Activated T-cell treated with anti-CD3 and anti-CD28 coated beads for 4 hours (primary cell): ENCODE results near the gene MGST1.

Experiments
- DNase-seq: peaks from one replicate; pipeline ENCODE4 v3.0.0-alpha.2; 2020

MGST1 gene, protein sequence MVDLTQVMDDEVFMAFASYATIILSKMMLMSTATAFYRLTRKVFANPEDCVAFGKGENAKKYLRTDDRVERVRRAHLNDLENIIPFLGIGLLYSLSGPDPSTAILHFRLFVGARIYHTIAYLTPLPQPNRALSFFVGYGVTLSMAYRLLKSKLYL

DNA sequence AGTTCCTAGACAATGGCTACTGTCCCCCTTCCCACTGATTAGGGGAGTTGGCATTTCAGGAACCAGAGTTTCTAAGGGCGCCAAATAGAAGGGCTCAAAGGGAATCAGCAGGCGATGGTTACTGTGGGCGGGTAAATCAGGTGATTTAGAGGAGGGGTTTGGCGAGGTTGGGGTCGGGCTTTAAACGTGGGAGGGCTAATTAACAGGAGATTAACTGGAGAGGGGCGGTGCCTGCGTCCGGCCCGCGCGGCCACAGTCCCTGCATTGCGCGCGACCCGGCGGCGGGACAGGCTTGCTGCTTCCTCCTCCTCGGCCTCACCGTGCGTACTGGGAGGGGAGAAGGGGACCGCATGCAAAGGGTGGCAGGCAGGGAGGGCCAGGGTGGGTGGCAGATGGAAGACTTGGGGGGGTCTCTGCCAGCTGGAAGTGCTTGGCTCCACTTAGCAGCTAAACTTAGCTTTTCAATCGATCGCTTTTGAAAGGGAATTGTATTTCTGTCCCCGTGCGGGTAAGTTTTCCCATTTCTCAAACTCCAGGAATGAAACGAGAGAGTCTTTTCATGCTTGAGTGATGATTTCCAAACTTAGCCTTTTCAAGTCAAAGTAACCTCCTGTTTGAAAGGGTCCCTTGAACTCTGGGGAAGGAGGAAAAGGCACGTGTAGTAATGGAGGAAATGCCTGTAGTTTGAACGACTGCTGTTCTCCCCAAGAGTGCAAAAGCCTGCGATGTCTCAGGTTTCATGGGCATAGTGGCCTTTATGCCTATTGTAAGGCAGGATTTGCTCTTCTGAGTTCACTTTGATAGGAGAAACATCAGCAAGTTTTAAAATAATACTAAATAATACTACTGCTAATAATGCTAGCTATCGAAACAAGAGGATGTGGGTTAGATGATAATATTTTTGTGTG, at the start of gene MGST1:
Gene MGST1, plus strand, starts transcription at position 255 of the 908 bp plus-strand sequence. CDS start 6,608 bp downstream, outside the sequence.
- no peak for DNase-seq

DNA sequence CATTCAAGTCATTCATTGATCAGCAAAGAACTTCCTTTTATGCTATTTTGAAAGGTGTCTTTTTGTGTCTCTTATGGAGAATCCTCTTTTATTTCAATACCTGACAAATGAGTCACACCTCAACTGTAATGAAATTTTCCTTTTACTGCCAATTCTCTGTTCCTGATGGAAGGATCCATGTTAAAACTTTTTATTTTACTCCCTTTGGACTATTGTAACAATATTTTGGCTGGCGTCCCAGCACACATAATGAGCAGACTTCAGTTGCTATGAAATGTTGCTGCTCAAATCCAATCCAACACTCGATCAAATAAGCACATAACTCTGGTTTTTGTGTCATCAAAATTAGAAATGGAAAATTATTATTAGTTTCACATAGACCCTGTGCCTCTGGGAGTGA, 48.0 kb upstream of the MGST1 start:
- no peak for DNase-seq

DNA sequence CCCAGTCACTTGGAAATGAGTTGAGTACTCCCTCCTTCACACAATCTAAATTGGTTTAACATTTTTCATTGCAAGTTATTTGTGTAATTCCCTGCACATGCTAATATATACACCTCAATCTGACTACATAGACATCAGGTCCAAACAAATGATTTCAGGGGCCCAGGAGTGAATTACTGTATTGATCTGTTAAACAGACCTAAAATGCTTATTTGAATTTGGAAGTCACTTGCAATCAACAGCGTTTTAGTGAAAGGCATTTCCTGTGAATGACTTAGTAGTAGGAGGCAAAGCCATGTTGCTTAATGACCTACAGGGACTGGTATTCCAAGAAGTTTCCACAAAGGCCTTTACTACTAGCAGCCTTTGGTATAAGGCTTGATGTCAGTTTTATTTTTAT, 47.3 kb upstream of the MGST1 start:
- no peak for DNase-seq

DNA sequence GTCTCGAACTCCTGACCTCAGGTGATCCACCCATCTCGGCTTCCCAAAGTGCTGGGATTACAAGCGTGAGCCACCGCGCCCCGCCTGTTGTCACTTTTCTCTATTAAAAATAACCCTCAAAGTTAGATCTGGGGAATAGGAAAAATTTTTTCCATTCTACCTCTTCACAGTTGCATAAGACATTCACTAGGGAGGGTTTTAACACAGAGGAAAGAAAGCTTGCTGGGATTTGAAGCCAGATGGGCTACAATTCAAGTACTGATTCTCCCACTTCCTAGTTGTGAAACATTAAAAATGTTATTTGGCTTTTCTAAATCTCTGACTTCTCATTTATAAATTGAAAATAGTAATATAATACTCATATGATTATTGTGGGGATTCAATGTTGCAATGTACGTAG, 46.7 kb upstream of the MGST1 start:
- no peak for DNase-seq

DNA sequence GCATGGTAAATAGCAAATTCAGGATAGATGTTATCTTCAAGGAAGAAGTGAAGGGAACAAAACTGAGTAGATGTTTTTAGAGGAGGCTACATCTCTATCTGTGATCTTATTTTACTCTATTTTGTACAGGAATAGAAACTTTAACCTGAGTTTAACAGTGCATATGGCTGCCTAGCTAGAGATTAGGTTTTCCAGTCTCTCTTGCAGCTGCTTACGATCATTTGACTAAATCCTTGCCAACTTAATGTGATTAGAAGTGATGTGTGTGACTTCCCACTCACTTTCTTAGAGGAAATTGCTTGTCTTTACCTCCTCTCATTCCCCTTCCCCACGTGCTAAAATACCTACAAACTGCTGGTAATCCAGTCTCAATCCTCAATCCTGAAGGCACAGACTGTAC, 43.5 kb upstream of the MGST1 start:
- no peak for DNase-seq

DNA sequence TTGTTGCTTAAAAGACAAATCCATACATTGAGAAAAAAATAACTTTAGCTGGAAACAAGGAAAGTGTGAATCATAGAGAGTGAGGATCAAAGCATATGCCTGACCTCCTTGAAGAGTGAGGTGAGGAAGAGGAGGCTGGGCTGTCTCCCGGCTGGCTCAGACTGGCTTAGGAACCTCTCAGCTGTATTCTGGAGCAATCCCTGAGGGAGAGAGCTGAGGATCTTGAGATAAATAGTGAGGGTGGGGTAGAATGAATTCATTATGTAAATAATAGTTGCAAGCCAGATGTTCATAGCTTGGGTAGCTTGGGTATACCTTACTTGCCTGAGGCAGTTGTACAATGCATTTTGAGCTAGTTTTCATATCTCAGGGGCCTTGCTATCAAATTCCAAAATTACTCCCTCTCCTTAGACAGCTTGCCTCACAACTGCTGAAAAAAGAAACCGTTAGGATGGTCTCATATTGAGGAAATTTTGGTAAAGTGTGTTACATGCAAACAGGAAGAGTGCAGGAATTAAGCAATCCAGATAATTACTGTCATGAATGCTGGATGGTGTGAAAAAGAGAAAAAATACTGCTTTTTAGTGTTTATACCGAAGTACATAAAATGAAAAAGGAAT, 39.5 kb upstream of the MGST1 start:
- no peak for DNase-seq

DNA sequence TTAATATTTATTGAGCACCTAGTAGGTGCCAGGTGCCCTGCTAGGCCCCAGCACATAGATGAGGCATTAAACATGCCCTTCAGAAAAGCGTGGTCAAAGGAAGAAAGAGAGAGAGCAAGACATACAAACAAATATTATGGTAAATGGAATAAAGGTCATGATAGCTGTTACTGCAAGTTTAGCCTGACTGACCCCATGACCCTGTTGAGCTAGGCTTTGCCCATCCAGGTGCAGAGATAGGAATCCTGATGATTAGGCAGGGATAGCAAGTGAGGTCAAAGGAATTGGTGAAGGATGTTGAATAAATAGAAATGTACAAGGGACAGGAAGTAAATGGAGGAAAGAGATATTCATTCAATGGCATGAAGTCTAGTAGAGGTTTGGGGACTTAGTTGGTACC, 36.5 kb upstream of the MGST1 start:
- no peak for DNase-seq

DNA sequence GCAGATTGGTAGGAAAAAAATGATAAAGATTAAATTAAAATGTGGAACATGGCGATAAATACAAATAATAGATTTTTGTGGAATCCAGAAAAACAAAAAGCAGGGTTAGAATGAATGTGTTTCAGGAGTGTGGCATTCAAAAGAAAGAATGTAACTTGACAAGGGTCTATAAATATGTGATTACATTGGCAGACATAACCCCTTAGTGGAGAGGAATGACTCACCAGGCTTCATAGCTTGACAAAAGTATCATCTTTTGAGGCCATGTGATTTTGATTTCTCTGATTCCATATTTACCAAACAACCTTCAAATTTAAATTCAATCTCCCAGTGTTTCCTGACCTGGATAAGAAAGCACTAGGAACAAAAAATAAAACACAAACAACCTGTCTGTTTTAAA, 24.4 kb upstream of the MGST1 start:
- DNase-seq = no peak

DNA sequence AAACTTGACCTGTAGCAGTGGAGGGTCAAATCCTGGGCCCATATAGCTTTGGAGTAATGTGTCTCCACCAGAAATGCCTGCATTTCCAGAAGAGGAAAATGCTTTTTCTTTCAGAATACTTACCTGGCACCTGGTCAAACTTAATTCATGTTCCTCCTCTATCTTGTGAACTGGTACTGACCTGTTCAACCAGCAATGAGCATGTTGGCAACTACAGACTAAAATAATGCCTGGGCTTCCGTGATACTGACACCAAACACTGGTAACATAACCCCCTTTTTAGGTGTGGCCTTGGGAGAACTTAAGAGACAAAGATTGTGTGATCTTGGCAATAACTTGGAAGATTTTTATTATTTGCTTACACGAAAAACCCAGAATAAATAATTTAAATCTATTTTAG, 23.8 kb upstream of the MGST1 start:
- no peak for DNase-seq

DNA sequence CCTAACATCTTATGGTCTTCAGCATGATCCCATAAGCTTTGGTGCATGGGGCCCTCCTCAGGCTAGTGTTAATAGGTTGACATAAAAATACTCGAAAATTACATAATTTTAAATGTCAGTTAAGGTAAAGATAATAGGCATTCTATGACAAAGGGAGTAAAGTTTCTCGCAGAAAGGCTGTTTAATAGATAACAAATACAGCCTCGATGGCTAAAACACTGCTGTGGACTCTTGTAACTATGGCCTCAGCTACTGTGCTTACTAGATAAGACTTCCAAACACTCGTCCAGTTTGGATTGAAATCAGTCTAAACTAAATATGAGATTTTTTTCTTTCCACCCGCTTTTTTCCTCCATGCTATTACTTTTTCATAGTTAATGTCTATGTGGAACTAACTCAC, 23.2 kb upstream of the MGST1 start:
- DNase-seq = no peak

DNA sequence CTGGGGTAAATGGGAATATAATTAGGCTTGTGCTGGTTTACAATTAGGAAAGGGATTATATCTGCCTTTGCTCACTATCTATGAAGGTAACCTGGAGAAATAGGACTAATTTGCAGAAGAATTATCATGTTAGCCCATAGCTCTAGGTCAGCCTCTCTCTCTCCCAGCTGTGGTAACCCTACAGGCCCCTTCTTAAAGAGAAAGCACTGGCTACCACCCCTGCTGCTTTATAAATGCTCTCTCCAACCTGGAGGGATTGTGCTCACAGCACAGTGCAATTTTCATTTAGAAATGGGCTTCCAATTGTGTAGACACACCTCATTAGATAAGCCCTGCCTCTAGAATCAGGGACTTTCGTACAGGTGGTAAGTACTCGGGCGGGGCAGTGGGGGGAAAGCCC, 22.7 kb upstream of the MGST1 start:
- DNase-seq = no peak

DNA sequence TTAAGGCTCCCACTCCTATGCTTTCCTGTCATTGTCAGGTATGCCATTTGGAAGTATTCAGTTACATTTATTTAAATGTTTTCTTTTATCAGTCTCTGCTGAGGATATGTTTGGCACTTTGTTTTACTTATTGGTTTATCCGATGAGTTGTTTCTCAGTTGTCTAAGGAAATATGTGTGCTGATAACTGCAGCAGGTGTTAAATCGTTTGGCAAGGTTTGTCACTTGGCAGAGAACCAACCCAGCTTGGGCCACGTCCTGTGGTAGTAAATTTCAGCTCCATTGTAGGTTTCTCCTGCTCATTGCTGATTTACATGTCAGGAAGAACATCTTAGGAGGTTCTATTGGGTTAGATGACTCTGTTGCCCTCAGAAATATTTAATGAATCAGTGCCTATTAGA, 22.0 kb upstream of the MGST1 start:
- no peak for DNase-seq

DNA sequence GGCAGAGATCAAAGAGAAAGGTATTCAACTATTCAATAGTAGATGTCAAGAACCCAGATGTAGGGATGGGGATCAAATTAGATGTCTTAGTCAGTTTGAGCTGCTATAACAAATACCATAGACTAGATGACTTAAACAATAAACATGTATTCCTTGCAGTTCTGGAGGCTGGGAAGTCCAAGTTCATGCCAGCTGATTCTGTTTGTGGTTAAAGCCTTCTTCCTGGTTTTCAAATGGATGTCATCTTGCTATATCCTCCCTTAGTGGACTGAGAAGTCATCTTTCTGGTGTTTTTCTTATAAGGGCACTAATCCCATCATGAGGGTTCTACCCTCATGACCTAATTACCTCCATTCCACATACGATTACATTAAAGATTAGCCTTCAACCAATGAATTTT, 19.5 kb upstream of the MGST1 start:
- no peak for DNase-seq

DNA sequence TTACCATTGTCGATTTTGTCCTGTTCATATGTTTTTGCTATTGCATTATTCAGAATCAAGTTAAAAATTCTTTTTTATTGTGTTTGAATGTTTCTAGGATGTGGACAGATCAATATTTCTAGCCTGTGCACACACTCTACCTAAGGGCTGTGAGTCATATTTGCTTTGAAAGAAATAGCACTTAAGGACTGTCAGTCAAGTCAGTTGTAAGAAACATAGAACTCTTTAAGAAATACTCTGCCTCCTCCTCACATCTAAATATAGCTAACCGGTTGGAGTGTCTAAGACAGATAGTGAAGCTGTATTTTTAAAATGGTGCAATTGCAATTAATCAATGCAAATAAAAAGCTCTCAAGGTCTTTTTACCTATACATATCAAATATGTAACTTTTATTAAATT, 17.9 kb upstream of the MGST1 start:
- DNase-seq = no peak

DNA sequence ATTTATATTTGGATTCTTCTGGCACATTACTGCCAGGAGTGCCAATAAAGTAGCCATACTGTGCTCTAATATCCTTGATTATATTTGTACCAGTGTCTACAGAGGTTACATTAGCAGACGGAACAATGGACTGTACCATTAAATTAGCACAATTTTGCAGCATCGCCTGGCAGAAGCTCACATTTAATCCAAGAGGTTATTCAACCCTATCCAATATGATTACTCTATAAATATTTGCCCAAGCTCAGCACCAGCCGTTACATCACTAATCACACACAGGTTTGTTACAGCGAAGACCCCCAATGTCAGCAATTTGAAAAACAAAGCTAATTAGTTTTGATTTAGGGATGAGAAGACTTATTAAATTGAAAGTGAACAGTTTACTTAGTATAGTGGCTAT, 16.9 kb upstream of the MGST1 start:
- no peak for DNase-seq

DNA sequence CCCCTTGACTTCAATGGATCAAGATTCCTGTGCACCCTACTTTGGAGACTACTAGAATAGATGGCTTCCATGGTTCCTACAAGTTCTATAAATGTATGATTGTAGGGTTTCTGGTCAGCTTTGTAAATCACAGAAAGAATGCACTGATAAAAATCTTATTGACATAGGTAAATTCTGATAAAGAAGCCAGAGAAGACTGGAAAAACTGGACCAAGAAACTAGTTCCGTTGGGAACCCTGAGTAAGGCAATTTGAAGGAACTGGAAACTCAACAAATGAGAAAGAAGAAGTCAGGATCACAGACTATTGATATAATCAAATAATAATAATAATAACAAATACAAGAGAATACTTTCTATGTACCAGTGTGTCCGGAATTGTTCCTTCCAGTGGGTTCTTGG, 15.4 kb upstream of the MGST1 start:
- no peak for DNase-seq

DNA sequence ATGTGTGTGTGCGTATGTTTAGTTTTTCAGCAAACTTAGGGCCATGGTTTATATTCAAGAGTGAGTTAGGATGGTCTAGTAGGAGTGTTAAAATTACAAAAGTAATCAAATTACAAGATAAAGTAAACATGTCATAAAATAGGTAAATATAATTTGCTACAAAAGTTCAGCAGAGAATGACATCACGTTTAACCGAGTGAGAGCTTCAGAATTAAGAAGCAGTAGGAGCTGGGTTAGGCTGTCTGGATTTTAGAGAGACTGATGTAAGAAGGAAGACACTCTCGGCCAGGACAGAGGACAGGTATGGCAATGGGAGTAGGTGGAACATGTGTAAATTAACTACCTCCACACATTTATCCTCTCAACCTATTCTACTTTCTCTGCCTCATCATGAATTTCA, 11.6 kb upstream of the MGST1 start:
- no peak for DNase-seq

DNA sequence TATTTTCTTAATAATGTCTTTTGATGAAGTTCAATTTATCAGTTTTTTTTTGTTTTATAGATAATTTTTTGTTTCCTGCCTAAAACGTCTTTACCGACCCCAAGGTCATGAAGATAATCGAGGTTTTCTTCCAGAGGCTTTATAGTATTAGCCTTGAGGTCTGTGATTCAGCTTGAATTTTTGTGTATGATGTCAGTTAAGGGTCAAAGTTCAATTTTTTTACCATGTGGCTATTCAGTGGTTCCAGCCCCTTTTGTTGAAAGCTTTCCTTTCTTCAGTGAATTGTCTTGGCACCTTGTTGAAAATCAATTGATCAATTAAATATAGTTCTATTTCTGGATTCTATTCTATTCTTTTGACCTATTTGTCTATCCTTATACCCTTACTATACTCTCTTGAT, 3.2 kb upstream of the MGST1 start:
- DNase-seq = no peak

DNA sequence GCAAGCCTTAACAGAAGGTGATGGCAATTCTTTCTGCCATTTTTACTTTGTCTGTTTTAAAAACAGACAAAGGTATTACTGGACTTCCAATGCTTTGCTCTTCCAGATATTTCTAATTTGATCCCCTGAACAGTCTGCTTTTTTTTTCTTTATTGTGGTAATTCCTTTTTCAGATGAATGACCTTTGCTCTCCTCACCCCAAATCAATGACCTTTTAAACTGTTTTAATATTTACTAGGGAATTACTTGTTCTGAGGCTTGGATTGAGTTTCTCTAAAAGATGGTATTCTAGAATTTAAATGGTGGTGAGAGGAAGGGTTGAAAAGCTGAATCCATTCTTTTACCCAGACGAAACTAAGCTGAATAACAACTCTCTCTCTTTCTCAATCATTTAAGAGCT, 2.3 kb upstream of the MGST1 start:
- DNase-seq = no peak

DNA sequence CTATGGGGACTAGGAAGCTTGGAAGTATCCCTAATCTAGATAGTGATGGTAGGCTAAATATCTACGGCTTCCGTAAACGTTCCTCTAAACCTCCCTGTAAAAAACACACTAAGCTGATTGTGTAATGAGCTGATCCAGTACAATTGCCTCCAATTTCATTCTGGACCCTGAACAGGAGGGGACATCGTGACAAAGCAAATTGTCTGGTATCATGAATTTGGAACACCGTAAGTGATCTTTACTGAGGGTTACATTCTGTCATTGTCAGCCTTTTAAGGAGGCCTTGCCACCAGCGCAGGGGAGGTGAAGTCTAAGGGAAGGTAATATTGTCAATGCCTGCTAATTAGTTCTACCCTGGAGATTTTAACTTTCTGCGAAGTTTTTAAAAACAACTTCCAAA, 487 bp upstream of the MGST1 start:
- no peak for DNase-seq

DNA sequence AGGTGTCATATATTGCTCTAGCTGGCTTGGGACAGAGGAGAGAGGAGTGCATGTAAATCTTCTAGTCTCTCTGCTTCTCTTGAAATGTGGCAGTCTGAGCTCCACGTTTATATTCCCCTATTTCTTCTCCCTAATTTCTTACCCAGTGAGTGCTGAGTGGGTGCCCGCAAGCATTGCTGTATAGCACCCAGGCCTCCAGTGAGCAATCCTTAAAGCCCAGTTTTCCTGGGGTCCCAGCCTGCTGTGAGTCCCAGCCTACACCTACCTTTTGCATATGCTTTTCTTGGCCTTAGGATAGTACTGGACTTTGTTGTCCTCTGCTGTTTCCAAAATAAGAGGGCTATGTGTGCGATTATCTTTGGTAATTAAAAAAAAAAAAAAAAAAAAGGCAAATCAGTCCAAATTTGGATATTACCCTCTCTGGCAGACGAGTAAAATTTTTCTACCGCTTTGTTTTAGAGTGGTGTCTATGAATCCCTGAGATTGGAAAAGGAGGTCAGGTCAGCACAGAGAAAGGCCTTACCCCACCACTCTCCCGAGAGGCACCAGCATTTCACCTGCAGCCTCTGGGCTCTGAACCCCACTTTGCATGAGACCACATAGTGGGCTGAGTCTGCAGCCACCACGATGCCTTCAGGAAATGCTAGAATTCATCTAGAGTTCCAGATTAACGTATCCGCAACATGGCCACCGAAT, 1.1 kb downstream of the MGST1 start:
- DNase-seq = no peak

DNA sequence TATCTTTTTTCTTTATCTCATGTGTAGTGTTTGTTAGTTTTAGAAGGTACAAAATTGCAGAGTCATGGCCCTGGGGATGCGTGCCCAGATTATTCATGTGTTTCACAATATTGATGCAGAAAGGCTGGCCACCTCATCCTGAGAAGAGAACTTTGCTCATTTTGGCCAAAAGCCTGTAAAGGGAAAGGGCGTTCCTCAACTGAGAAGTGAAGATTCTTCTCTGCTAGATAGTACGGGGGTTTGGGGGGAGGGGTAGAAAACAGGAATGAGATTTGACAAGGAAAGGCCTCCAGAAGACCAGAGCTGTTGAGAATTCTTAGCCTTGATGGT, 1.7 kb downstream of the MGST1 start:
- DNase-seq = no peak

DNA sequence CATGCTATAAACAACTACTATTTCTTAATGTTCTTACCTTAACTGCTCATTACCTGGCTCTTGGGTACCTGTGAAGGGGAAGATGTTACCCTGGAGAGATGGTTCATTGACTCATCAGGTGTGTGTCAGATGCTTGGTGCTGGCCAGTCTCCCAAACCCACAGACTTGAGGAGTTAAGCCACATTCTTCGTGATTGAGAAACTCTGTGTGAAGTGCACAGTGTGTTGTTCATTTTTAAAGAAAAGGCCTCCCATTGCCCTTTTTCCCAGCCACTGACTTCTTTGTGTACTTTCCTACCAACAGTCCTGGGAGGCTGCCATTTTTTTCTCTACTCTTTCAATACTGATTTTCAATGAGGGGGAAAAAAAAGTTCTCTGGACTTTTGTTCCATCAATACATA, 3.2 kb downstream of the MGST1 start:
- no peak for DNase-seq

DNA sequence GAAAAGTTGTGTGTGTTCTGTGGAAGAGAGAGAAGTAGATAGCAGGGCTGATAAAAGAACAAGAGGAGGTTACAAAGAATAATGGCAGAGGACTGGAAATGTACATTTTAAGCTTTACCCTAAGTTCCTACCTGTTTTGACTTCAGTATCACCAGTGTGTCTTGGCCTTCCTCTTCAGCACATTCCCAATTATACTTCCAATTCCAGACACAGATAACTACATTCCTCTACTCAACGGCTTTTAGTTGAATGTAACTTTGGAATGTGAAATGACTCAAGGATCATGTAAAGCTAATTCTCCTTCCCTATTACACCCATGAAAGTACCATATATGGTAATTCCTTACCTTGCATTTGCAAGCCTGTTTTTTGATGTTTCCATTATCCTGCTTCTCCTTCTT, 5.0 kb downstream of the MGST1 start:
- no peak for DNase-seq
